ENCODE measurements around the gene GTPBP3.
A peak's percentile ranks its signal among the peaks of the same experiment; 100 is the strongest.

The GTPBP3 gene

DNA sequence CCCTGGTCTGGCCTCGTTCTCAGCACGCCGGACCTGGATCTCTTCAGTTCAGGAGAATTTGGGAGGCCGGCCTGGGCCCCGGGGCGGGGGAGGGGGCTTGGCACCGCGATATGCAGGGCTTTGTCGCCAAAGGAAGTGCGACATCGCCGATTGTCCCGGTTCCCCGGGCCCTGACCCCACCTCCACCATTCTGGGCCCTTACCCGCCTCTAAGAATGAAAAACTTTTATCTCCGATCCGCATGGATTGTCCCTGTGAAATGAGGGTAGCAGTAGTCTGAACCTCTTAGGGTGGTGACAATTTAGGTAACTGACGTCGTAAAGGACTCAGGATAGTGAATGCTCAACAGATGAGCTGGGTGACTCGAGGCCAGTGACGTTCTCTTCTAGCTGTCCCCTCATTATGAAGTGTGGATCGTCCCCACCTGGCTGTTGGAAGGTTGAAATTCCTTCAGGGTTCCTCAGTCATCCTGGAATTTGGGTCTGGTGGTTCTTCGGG, 27.3 kb upstream of the GTPBP3 start:
- no peak for DNase-seq

DNA sequence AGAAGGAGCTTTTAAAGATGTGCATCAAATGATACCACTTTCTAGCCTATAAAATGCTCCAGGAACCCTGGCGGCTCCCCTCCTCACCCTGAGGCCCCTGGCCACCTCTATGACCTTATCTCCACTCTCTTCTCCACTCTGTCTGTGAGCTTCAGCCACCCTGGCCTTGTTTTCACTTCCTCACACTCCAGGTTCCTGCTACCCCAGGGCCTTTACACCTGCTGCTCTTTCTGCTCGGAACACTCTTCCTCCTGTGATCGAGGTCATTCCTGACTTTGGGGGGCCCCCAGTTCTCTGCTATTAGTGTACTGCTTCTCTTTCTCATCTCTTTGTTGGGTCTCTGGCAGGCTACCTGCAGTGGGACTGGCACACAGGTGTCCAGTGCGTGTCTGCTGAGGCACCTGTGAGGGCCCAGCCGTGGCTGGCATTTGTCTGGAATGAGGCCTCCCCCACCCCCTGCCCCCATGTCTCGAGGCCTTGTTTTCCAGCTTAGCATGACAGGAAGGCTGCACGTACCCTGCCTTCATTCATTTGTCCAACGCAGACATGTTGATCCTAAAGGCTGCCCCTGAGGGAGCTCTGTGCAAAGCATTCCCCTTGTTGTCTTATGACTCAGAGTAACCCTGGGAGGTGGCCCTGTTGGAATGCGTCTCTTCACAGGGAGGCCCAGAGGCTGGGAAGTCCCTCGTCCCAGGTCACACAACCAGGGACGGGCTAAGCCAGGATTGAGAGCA, 25.7 kb upstream of the GTPBP3 start:
- DNase-seq, result no peak

GRCh38 chr19:17312189-17313113, 24.9 kb upstream of the GTPBP3 start:
- no peak for DNase-seq

- no peak for DNase-seq
Measured at GRCh38 chr19:17314007-17314593, 23.3 kb upstream of the GTPBP3 start.

- no peak for DNase-seq
Measured at GRCh38 chr19:17318966-17319365, 18.4 kb upstream of the GTPBP3 start.

GRCh38 chr19:17319473-17320238, 17.7 kb upstream of the GTPBP3 start:
- DNase-seq, result no peak

- DNase-seq, result no peak
Measured at GRCh38 chr19:17320435-17320834, 16.9 kb upstream of the GTPBP3 start.

- DNase-seq, result no peak
Measured at GRCh38 chr19:17321655-17322489, 15.5 kb upstream of the GTPBP3 start.

GRCh38 chr19:17322854-17323253, 14.5 kb upstream of the GTPBP3 start:
- DNase-seq, result no peak

GRCh38 chr19:17323300-17323963, 13.9 kb upstream of the GTPBP3 start:
- DNase-seq, result no peak

DNA sequence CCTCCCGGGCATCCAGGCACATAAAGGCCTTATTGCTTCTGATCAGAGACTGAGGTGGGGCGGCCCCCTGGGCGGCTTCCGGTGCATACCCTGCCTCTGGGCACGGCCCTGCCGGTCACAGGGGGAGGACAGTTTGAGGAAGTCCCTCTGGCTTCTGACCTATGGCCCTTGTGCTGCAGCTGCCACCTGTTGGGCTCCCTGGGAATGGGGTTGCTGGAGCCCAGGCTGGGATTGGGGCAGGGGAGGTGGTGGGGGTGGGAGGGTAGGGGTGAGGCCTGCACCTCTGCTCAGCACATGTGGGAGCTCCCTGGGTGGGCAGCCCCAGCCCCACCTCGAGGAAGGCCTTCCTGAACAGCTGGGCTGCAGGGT, 13.4 kb upstream of the GTPBP3 start:
- DNase-seq, result no peak

GRCh38 chr19:17324357-17325114, 12.8 kb upstream of the GTPBP3 start:
- DNase-seq, result no peak

GRCh38 chr19:17325133-17325532, 12.2 kb upstream of the GTPBP3 start:
- no peak for DNase-seq

DNA sequence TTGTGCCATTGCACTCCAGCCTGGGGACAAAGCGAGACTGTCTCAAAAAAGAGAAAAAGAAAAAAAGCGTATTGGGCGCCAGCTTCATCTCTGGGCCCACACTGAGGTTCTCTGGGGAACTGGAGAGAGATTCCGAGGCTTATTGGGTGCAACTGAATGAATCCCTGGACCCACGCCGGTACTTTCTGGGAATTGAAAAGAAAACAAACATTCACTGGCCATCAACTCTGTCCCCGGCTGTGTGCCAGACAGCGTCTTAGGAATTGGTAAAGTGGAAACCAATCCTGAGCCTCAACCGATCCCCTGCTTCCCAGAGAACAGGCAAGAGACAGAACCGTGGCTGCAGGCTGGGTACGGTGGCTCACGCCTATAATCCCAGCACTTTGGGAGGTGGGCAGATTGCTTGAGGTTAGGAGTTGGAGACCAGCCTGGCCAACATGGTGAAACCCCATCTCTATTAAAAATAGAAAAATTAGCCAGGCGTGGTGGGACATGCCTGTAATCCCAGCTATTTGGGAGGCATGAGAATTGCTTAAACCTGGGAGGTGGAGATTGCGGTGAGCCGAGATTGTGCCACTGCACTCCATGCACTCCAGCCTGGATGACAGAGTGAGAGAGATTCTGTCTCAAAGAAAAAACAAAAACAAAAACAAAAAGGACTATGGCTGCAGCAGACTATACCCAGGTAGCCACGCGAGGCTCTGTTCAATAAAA, 11.3 kb upstream of the GTPBP3 start:
- no peak for DNase-seq

- DNase-seq, result no peak
Measured at GRCh38 chr19:17326595-17326966, 10.8 kb upstream of the GTPBP3 start.

- DNase-seq, result no peak
Measured at GRCh38 chr19:17327068-17327653, 10.2 kb upstream of the GTPBP3 start.

GRCh38 chr19:17327654-17328516, 9.5 kb upstream of the GTPBP3 start:
- peak; percentile 54 for DNase-seq
